SK-N-MC (cell line): ENCODE data around the gene HIPK4.
A peak's percentile ranks its signal among the peaks of the same experiment; 100 is the strongest.

Experiments
- DNase-seq: peaks from one replicate; pipeline ENCODE4 v3.0.0-alpha.2; 2011; ENCODE audit warnings: low read depth, low spot score
- H3K27ac ChIP-seq: fragments of 200-600 bp; sonication (generic); 2 replicates; pipeline ENCODE4 v1.5.1; 2016; ENCODE audit warnings: mixed run types
- H3K36me3 ChIP-seq: fragments of 200-600 bp; sonication (generic); 2 replicates; pipeline ENCODE4 v1.6.1; 2017; ENCODE audit warnings: antibody characterized with exemption, low read length, mixed read lengths; ENCODE audit not compliant: insufficient read depth
- H3K4me3 ChIP-seq: fragments of 200-600 bp; sonication (generic); 2 replicates; pipeline ENCODE4 v1.5.1; 2016
- H3K9ac ChIP-seq: fragments of 200-600 bp; sonication (generic); 2 replicates; pipeline ENCODE4 v1.8.0; 2017; ENCODE audit warnings: mixed run types, mixed read lengths; ENCODE audit not compliant: insufficient read length
- H3K9me3 ChIP-seq: fragments of 200-600 bp; sonication (generic); 2 replicates; pipeline ENCODE4 v1.6.1; 2017; ENCODE audit warnings: low read depth, mild to moderate bottlenecking, antibody characterized with exemption, low read length, moderate library complexity, mixed read lengths
- EZH2 ChIP-seq: fragments of 200-600 bp; sonication (generic); IDR thresholded peaks from one replicate; pipeline ENCODE4 v1.6.1; 2017; ENCODE audit warnings: antibody characterized with exemption
- FOXP2 ChIP-seq: optimal IDR thresholded peaks from 2 replicates; pipeline ENCODE3; 2011; ENCODE audit warnings: mild to moderate bottlenecking, moderate library complexity; ENCODE audit not compliant: insufficient read depth; ENCODE audit errors: extremely low read length, control extremely low read depth
- POLR2AphosphoS5 ChIP-seq: IDR thresholded peaks from 2 replicates; pipeline ENCODE4 v1.6.1; 2012; ENCODE audit warnings: mild to moderate bottlenecking, low read depth, low read length, borderline replicate concordance

The HIPK4 gene

DNA sequence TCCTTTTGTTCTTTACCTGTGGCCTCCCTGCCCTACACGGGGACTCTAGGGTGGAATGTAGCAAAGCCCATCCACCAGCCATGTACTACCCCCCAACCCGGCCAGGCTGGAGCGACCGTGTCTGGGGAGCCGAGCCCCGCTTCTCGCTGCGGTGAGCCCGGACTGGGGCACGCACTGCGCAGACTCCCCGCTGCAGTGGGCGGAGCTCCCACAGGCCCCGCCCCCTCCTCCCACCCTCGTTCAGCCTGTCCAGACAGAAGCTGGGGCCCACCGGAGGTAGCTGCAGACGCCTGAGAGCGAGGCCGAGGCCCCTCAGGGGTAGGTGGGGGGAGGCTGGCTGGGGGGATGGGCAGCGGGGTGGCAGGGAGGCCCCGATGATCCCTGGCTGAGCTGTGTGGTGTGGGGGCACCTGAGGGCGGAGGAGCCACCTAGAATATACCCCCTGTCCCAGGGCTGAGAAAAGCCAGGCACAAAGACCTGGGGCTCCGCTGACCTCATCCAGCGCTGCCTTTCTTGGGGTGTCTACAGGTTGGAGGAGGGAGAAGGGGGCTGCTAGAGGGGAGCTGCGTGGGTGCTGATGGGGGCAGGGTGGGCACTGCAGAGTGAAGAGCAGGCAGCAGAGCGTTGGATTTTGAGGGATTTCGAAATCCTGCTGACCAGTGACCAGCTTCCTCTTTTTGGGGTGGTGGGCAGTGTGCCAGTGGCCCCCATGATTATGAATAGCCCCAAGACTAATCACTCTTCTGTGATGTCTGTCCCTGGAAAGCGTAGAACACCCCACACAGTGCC lies 24.2 kb downstream of the HIPK4 start:
- Histone ChIP-seq H3K36me3 (peaks cover 20% of the 10 kb centered on the region; the same call in 1 of the 2 replicates), H3K9me3 (no peaks in the 10 kb centered on the region), H3K4me3 (peak overlapping the region; percentile 77), H3K27ac (peak overlapping the region; percentile 61; the same call in 1 of the 2 replicates), H3K9ac (peak overlapping the region; percentile 80)
- TF ChIP-seq POLR2AphosphoS5 (peak; percentile 91), EZH2 (no peak), FOXP2 (peak; percentile 68)
- DNase-seq, result no peak

DNA sequence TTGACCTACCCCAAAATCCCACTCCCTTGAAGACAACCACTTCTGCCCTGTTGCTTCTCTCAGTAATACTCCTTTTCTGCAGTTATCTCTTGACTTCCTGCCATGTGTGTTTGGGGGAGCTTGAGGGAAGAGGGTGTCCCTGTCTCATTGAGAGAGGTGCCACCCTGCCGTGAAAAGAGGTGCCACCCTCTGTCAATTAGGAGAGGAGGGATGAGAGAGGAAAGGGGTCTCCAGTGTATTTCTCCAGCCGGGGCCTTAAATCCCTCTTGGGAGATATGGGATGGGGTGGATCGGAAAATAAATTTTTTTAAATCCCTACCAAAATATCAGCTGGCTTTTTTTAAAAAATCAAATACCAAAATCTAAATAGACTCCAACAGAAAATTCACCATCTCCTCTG lies 25.0 kb downstream of the HIPK4 start:
- peak overlapping the region; percentile 61; the same call in 1 of the 2 replicates for H3K27ac ChIP-seq
- H3K4me3 ChIP-seq, result peak overlapping the region; percentile 77
- DNase-seq, result no peak
- peak overlapping the region; percentile 80 for H3K9ac ChIP-seq
- H3K36me3 ChIP-seq, result peaks cover 17% of the 10 kb centered on the region; the same call in 1 of the 2 replicates
- H3K9me3 ChIP-seq, result no peaks in the 10 kb centered on the region
- no peak for TF ChIP-seq EZH2
- TF ChIP-seq FOXP2, result no peak

- TF ChIP-seq POLR2AphosphoS5 (no peak), EZH2 (no peak), FOXP2 (no peak)
- no peak overlapping the region for H3K27ac ChIP-seq
- H3K9me3 ChIP-seq, result no peaks in the 10 kb centered on the region
- no peak overlapping the region for H3K9ac ChIP-seq
- DNase-seq, result no peak
- peaks cover 13% of the 10 kb centered on the region; the same call in 1 of the 2 replicates for H3K36me3 ChIP-seq
- H3K4me3 ChIP-seq, result no peak overlapping the region
Measured at GRCh38 chr19:40363069-40363468, 26.9 kb downstream of the HIPK4 start.

DNA sequence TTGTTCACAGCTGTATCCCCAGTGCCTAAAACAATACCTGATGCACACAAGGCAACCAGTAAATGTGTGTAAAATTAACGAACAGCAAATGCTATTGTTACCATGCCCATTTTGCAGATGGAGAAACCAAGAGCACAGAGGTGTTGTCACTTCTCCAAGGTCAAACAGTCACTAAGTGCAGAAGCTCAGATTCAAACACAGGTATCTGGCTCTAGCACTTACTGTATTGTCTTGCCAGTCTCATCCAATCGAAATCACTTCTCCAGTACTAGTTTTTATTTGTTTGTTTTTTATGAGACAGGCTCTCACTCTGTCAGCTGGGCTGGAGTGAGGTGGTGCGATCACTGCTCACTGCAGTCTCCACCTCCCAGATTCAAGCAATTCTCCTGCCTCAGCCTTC lies 27.8 kb downstream of the HIPK4 start:
- no peak overlapping the region for H3K27ac ChIP-seq
- no peak for TF ChIP-seq EZH2
- no peak for TF ChIP-seq FOXP2
- TF ChIP-seq POLR2AphosphoS5, result no peak
- no peak overlapping the region for H3K9ac ChIP-seq
- H3K4me3 ChIP-seq, result no peak overlapping the region
- DNase-seq, result no peak
- H3K9me3 ChIP-seq, result no peaks in the 10 kb centered on the region
- peaks cover 5% of the 10 kb centered on the region; the same call in 1 of the 2 replicates for H3K36me3 ChIP-seq

GRCh38 chr19:40360708-40361241 lies 29.2 kb downstream of the HIPK4 start:
- TF ChIP-seq FOXP2, result no peak
- TF ChIP-seq POLR2AphosphoS5, result no peak
- no peak for TF ChIP-seq EZH2

DNA sequence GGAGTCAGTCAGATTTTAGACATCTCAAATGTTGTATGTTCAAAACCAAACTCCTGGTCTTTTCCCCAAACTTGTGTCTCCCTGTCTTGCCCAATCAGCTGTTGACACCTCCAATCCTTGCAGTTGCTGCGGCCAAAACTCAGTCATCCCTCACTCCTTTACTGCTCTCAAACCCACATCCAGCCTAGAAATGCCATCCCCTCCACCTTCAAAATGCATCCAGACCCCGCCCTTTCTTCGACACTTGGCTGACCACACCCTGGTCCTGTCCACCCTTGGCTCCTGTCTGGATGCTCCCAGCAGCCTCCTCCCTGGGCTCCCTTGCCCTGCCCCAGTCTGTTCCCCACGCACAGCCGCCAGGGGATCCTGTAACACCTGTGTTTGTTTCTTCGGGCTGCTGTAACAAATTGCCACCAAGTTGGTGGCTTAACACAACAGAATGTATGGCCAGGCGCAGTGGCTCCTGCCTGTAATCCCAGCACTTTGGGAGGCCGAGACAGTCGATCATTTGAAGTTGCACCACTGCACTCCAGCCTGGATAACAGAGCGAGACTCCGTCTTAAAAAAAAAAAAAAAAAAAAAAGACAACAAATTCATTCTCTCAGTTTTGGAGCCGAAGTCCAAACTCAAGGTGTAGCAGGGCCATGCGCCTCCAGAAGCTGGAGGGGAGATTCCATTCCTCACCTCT lies 29.8 kb downstream of the HIPK4 start:
- DNase-seq, result no peak
- Histone ChIP-seq H3K36me3 (no peaks in the 10 kb centered on the region), H3K9ac (no peak overlapping the region), H3K27ac (no peak overlapping the region), H3K4me3 (no peak overlapping the region), H3K9me3 (no peaks in the 10 kb centered on the region)
- TF ChIP-seq EZH2 (no peak), POLR2AphosphoS5 (no peak), FOXP2 (no peak)

More at GRCh38 chr19:40360708-40361241, 29.2 kb downstream of the HIPK4 start:
- Histone ChIP-seq H3K4me3 (no peak overlapping the region), H3K9ac (no peak overlapping the region), H3K27ac (no peak overlapping the region), H3K9me3 (no peaks in the 10 kb centered on the region), H3K36me3 (no peaks in the 10 kb centered on the region)
- DNase-seq, result no peak

GRCh38 chr19:40358773-40359172 lies 31.2 kb downstream of the HIPK4 start:
- Histone ChIP-seq H3K27ac (no peak overlapping the region), H3K9ac (no peak overlapping the region), H3K36me3 (no peaks in the 10 kb centered on the region), H3K9me3 (no peaks in the 10 kb centered on the region), H3K4me3 (no peak overlapping the region)
- TF ChIP-seq EZH2 (no peak), POLR2AphosphoS5 (no peak), FOXP2 (no peak)
- no peak for DNase-seq

DNA sequence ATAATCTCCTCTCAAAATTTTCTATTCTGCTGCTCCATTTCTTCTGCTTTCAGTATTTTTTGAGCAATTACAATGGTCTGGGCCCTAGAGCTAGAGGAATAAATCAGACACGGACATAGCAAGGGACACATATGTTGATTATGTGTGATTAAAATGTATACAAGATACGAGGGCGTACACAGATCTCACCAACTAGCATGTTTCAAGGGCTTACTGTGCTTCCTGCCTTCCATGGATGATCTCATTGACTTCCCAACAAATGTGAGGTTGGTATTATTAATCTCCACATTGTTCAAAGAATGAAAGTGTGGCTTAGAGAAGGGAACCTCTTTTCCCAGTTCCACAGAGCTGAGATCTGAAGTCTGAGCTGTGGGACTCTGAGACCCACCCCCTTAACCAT lies 32.3 kb downstream of the HIPK4 start:
- no peak for DNase-seq
- Histone ChIP-seq H3K36me3 (no peaks in the 10 kb centered on the region), H3K27ac (peak overlapping the region; percentile 45; the same call in 1 of the 2 replicates), H3K9me3 (no peaks in the 10 kb centered on the region), H3K9ac (no peak overlapping the region), H3K4me3 (no peak overlapping the region)
- no peak for TF ChIP-seq FOXP2
- no peak for TF ChIP-seq EZH2
- no peak for TF ChIP-seq POLR2AphosphoS5
